Omental fat pad (tissue), 4 donors: ENCODE results near the gene PEPD. TPM values are rescaled to one million over a fixed set of nuclear protein-coding genes. Genes with fewer than 3 reads are reported as not detected.

Source experiments
- ATAC-seq: fragments of 150-250 bp; one replicate; pipeline ENCODE4 v1.9.1; 2016; ENCODE audit warnings: mild to moderate bottlenecking, moderate library complexity; ENCODE audit not compliant: low FRiP score
- DNase-seq: peaks from one replicate; pipeline ENCODE4 v3.0.0-alpha.2; 2019; ENCODE audit warnings: low spot score
- total RNA-seq, 4 donors: library from RNA; depleted of rRNA; stranded (reverse); fragments of >200 nt; gene quantifications; one replicate each; pipeline ENCODE4 v1.1.0, GENCODE V29; 2016
- TF ChIP-seq, protein P1 (sequence below), 3 donors: fragments of 450-650 bp; IDR thresholded peaks; one replicate each; pipeline ENCODE4 v1.5.1; 2016 to 2017; ENCODE audit warnings: antibody characterized with exemption in 3 of 3, mild to moderate bottlenecking in 3 of 3, moderate library complexity in 2 of 3

PEPD gene
- total RNA-seq, 4 donors from 2014 or later: 78.9 to 99.3 (median 89.8) TPM

DNA sequence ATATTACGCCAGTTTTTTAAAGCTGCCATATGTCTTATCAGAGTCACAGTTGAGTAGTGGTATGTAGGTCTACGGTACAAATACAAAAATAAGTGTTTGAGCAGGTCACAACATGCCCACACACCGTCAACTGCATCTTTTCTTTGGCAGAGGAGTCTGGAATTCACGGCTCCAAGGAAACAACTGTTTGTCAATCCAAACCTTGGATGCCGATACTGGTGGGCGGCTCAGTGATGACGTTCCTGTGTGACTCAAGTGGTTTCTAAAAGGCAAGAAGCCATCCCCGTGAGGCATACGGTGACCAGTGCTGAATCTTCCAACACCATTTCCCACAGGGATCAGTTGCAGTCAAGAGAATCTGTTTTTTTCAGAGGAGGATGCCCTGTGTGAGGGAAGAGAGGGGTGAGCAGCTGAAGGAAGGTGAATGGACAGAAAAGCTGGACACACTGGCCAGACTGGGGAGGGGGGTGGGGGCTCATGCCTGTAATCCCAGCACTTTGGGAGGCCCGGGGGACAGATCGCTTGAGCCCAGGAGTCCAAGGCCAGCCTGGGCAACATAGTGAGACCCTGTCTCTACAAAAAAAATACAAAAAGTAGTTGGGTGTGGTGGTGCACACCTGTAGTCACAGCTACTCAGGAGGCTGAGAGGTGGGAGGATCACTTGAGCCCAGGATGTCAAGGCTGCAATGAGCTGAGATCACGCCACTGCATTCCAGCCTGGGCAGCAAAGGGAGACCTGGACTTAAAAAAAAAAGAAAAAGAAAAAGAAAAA lies 170.9 kb downstream of the PEPD start:
- ATAC-seq: no peak
- TF ChIP-seq, protein P1, sequence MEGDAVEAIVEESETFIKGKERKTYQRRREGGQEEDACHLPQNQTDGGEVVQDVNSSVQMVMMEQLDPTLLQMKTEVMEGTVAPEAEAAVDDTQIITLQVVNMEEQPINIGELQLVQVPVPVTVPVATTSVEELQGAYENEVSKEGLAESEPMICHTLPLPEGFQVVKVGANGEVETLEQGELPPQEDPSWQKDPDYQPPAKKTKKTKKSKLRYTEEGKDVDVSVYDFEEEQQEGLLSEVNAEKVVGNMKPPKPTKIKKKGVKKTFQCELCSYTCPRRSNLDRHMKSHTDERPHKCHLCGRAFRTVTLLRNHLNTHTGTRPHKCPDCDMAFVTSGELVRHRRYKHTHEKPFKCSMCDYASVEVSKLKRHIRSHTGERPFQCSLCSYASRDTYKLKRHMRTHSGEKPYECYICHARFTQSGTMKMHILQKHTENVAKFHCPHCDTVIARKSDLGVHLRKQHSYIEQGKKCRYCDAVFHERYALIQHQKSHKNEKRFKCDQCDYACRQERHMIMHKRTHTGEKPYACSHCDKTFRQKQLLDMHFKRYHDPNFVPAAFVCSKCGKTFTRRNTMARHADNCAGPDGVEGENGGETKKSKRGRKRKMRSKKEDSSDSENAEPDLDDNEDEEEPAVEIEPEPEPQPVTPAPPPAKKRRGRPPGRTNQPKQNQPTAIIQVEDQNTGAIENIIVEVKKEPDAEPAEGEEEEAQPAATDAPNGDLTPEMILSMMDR (IDR thresholded peaks at IDR 0.05): no peak
- DNase-seq: no peak

DNA sequence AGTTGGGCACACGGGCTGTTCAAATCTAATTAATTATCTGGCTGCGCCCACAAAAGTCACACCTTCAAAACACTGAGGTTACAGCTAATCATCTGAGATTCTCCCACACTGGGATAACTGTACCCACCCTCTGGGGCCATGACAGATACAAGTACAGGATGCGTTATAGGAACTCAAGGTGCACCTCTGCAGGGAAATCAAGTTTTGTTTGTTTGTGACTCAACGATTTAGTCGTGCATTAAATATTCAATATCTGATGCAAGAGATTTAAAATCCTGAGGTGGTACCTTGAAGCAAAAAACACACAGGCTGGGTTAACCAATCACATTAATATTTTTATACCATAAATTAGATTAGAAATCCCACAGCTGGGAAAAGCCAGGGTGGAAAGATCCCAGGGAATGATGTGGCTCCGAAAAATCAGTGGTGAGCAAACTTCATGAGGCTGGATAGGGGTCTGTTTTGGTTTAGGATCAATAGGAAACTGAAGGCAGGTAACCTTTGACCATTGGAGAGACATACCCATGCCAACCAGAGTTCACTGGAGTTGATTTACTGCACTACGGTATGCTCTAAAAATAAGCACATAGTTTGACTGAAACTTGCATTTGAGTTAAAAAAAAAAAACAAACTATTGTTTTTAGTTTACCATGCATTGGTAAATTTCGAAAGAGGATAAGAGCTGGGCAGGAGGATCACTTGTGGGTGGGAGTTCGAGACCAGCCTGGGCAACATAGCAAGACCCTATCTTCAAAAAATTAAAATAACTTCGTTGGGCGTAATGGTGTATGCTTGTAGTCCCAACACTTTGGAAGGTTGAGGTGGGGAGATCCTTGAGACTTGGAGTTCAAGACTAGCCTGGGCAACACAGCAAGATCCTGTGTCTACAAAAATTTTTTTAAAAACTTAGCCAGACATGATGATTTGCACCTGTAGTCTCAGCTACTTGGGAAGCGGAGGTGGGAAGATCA lies 172.0 kb downstream of the PEPD start:
- ATAC-seq (no peak), DNase-seq (no peak)
- TF ChIP-seq, protein P1 (IDR thresholded peaks at IDR 0.05): no peak

- ATAC-seq (no peak), DNase-seq (no peak)
- TF ChIP-seq, protein P1 (IDR thresholded peaks at IDR 0.05): no peak
Observed at GRCh38 chr19:33348301-33349010, 173.1 kb downstream of the PEPD start.

GRCh38 chr19:33347300-33347699 lies 174.3 kb downstream of the PEPD start:
- TF ChIP-seq, protein P1 (IDR thresholded peaks at IDR 0.05): no peak
- DNase-seq (no peak), ATAC-seq (no peak)

GRCh38 chr19:33346665-33347064 lies 174.9 kb downstream of the PEPD start:
- TF ChIP-seq, protein P1 (IDR thresholded peaks at IDR 0.05): no peak
- no peak for ATAC-seq

DNA sequence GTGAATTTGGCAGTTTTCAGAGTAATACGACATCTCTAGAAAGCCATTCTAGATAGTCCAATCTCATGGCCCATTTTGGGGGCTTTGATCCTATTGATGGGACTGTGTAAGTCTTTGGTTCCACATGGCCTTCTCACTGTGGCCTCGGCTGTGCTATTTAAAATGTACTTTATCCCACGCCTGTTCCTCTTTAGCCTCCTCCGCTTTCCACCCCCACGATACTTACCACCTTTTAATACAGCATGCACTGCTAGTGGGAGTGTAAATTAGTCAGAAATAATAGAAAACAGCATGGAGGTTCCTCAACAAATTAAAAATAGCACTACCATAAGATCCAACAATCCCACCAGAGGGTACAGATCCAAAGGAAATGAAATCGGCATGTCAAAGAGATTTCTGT lies 176.4 kb downstream of the PEPD start:
- DNase-seq (no peak), ATAC-seq (no peak)
- TF ChIP-seq, protein P1 (IDR thresholded peaks at IDR 0.05): no peak

More at GRCh38 chr19:33346665-33347064, 174.9 kb downstream of the PEPD start:
- no peak for DNase-seq
